Globus pallidus (tissue), 1 donor: ENCODE measurements around the gene IL2RG.

ENCODE experiments used
- DNase-seq: peaks from one replicate; pipeline ENCODE4 v3.0.0-alpha.2; 2015; ENCODE audit warnings: low spot score

Gene IL2RG

DNA sequence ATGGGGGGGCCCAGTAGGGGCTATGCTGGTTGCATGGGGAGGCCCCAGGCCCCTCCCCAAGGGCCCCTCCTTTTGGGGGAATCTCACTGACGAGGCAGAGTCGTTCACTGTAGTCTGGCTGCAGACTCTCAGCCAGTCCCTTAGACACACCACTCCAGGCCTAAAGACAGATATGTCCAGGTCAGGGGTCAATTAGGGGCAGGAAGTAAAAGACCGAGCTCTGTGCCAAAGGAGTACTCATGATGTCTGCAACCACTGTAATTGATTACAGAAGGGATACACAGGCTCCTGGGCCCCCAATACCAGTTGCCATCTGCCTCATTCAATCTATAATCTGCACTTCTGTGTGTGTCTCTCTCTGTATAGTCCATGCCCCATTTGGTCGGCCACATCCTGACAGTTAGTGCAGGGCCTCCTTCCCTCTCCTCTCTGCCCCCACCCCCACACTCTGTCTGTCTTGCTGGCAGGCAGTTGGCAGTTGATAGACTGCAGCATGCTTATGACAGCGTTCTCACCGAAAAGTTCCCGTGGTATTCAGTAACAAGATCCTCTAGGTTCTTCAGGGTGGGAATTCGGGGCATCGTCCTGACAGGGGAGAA, 3.5 kb downstream of the IL2RG start:
- no peak for DNase-seq

DNA sequence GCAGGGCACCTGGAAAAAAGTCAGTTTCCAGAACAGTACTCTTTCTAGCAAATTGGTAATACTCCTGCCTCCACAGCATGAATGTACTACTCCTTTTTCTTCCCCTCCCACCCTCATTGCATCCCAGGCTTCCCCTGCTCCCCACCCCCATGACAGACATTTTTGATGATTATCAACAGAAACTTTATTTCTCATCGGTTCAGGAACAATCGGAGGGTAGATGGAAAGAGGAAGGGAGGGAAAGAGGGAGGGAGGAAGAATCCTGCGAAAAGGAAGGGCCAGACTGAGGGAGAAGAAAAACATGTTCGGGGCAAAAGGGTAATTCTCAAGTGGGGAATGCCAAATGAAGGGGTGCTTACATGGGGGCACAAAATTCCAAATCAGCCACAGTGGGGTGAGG, 4.1 kb downstream of the IL2RG start:
- no peak for DNase-seq

DNA sequence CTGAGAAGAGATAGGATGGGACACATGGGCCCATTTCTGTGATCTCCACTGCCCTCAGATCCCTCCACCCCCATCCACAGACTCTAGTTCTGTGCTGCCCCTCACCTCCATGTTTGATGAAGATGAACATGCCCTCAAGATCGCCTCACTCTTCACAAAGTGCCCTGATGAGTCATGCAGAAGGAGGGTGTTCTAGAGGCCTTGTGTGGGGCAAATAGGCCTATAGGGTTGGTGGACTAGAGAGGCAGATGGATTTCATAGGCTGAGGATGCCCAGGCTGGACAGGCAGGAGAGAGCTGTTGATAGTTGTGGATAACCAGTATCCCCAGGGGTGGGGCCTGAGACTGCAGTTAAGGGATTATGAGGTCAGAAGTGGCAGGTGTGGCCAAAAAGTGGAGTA, 5.0 kb downstream of the IL2RG start, which contains the start of gene CXorf65:
CXorf65 (minus strand) TSS at position 314 of the 400 bp plus-strand sequence; CDS start at position 130, 184 bp downstream.
- no peak for DNase-seq

DNA sequence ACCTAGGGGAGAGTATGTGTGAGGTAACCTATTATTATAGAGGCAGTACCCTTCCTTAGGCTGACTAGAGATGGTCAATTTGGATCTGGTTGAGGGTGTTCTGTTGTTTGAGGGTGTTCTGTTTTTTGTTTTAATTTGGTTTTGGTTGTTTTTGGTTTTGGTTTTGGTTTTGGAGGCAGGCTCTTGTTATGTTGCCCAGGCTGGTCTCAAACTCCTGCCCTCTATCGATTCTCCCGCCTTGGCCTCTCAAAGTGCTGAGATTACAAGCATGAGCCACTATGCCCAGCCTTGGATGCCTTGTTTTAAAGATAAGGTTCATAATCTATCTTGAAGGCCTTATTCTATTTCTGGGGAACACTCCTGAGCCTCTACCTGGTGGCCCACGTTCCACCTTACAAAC, 5.7 kb downstream of the IL2RG start:
- DNase-seq = no peak

DNA sequence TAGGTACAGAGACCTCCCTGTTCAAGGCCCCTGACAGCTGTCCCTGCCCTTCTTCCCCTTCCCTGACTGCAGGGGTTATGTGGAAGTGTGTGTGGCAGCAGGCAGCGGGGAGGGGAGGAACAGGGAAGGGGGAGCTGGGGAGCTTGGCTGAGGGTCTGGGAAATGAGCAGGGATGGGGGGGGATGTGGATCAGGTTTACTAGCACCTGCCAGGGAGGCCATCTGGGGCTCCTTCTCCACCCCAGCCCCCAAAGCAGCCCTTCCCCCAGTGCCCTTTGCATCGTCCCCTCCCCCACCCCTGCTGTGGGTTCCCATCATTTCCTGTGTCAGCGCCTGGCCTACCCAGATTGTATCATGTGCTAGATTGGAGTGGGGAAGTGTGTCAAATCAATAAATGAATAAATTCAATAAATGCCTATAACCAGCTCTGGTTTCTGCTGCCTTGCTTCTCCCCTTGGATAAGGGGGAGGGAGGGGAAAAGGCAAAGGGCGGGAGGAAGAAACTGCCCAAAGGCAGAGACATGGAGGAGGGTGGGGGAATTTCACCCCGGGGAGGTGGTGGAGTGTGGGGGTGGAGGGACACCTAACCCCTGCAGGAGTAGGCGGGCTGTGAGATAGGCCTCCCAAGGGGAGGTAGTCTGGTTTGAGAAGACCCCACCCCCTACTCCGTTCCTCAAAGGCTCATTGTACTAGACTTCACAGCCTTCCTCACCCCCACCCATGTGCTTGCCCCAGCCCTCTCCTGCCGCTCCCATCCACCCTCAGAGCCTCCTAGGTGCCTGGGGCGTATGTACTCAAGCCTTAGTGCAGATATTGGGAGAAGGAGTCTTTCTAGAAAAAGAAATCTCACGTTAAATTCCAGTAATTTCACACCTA, 8.0 kb downstream of the IL2RG start:
- no peak for DNase-seq

DNA sequence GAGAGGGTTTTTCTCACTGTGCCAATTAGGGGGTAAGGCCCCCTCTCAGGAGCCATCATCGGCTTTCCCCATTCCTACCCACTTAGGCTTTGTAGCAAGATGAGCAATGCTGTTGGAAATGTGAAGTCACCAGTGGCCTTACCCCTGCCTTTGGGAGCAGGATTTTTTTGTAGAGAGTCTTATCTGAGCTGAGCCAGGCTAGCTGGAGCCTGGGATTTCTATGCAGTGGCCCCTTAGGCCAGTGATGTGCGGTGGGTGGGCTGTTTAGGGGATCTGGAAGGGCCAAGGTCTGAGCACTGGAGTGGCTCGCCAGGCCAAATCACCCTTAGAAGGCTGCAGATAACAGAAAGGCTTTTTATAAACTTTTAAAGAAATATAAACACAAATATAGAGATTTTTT, 9.1 kb downstream of the IL2RG start:
- no peak for DNase-seq

DNA sequence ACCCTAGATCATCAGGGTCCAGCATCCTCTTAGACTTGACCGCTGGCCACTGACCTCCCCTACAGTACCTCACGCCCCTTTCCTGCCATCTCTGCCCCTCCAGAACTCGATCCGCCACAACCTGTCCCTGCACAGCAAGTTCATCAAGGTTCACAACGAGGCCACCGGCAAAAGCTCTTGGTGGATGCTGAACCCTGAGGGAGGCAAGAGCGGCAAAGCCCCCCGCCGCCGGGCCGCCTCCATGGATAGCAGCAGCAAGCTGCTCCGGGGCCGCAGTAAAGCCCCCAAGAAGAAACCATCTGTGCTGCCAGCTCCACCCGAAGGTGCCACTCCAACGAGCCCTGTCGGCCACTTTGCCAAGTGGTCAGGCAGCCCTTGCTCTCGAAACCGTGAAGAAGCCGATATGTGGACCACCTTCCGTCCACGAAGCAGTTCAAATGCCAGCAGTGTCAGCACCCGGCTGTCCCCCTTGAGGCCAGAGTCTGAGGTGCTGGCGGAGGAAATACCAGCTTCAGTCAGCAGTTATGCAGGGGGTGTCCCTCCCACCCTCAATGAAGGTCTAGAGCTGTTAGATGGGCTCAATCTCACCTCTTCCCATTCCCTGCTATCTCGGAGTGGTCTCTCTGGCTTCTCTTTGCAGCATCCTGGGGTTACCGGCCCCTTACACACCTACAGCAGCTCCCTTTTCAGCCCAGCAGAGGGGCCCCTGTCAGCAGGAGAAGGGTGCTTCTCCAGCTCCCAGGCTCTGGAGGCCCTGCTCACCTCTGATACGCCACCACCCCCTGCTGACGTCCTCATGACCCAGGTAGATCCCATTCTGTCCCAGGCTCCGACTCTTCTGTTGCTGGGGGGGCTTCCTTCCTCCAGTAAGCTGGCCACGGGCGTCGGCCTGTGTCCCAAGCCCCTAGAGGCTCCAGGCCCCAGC, 10.5 kb downstream of the IL2RG start:
- DNase-seq = no peak

DNA sequence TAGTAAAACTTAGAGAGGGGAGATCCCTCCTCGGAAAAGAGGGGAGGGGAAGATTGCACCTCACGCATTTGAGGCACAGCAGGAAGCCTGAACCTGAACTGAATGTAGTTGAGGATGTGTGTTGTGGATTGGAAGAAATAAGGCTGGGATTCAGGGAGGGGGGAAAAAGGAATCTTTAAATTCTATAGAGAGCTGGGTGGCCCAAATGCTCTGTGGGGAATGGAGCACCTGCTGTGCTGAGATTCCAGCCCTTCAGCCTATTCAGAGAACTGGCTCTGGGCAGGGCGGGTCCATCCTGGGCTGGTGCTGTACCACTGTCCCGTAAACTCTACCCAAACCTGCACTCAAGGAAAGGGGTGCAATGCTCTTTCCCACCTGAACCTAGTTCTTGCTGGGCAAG, 11.6 kb downstream of the IL2RG start:
- no peak for DNase-seq

DNA sequence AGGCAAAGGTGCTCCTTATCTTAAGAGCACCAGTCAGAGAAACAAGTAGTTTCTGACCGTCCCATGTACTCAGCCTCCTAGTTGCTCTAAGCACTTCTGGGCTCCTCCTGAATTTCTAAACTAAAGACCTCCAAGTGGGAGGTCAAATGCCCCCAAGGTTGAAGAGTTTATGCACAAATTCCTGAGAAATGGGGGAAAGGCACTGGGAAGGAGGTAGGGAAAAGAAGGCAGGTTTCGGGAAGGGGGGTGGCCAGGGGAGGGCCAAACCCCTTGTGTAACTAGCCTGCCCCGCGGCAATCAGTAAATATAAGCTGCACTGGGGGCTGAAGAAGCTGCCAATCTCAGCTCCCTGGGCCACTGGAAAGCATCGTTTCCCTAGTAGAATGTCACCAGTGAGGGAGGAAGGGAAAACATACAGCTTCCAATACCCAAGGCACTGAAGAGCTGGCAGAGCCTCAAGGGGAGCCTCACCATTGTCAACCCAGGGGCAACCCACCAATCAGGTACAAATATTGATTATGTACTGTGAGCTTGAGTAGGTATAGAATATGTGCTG, 12.3 kb downstream of the IL2RG start:
- no peak for DNase-seq

DNA sequence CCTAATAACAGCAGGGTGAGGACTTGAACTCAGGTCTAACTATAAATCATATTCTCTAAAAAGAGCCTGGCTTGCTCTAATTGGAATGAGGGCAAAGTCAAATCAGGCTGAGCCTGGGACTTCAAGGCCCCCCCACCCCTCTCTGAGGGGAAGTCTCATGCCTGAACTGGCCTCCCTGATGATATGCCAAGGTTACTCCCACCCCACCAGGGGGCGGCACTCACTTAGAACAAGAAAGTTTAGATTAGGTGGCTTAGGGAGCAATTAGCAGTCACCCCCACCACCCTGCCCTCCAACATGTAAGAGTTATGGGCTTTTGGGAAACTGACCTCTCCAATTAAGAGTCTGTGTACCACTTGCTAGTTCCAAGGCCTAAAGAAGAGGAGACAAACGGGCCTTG, 13.1 kb downstream of the IL2RG start:
- peak; percentile 59 for DNase-seq

DNA sequence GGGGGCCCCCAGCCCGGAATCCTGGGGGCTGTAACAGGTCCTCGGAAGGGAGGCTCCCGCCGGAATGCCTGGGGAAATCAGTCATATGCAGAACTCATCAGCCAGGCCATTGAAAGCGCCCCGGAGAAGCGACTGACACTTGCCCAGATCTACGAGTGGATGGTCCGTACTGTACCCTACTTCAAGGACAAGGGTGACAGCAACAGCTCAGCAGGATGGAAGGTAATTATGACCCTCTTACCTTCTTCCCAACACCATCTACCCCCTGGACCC, 14.7 kb downstream of the IL2RG start:
- DNase-seq = no peak

DNA sequence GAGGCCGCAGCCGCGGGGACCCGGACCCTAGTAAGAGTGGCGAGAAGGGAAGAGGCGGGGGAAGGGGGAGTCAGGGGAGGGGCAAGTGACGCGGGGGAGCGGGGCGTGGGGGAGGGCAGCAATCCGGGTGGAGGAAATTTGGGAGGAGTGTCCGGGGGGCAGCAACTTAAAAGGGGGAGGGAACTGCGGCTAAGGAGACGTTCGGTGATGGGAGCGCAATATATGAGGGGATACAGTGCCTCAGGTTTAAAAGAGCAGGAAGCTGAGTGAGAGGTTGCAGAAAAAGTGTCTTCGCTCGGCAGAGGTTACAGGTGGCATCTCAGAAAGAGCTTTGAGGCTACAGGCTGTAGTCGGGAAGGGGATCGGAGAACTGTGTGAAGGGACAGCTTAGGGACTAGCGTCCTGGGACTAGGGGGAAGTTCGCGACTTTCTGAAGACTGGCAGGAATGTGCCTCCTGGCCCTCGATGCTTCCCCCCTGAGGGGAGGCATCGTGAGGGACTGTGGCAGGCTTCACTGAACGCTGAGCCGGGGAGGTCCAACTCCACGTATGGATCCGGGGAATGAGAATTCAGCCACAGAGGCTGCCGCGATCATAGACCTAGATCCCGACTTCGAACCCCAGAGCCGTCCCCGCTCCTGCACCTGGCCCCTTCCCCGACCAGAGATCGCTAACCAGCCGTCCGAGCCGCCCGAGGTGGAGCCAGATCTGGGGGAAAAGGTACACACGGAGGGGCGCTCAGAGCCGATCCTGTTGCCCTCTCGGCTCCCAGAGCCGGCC, 15.2 kb downstream of the IL2RG start:
- no peak for DNase-seq

DNA sequence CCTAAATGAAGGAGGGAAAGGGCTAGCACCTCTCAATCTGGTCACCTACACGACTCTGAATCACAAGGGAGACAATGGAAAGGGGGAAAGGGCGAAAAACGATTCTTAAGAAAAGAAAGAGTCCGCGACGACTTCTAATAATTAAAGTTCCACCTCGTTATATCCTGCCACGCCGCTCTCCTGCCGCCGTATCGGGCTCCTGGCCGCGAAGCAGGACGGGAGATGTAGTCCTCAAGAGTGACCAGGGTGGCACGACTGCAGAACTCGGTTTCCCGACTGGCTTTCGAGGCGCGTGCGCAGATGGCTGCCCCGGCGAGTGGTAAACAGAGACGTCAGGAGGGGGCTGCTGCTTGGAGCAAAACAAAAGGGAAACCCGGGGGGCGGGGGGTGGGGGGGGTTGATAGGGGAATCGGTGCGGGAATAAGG, 15.8 kb downstream of the IL2RG start, which contains the start of gene FOXO4:
FOXO4 (plus strand) TSS at position 297 of the 426 bp plus-strand sequence. CDS start 678 bp downstream, outside the sequence.
- DNase-seq = peak; percentile 89

DNA sequence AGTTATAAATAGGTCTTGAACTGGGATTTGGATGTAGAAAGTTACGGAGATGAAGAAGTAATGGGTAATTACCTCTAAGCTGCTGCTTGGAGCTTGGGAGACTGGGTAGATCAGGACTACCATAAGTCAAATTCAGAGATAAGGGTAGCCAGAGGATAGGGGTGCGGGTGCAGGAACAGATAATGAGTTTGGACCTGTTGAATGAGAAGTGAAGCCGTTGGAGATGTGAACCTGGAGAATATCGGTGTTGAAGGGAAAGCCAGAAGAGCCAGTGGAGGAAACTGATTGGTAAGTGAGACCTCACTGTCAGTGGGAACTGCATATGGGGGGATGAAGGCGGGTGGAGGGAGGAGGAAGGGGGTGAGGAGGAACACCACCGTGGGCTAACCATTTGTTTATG, 16.3 kb downstream of the IL2RG start:
- no peak for DNase-seq

DNA sequence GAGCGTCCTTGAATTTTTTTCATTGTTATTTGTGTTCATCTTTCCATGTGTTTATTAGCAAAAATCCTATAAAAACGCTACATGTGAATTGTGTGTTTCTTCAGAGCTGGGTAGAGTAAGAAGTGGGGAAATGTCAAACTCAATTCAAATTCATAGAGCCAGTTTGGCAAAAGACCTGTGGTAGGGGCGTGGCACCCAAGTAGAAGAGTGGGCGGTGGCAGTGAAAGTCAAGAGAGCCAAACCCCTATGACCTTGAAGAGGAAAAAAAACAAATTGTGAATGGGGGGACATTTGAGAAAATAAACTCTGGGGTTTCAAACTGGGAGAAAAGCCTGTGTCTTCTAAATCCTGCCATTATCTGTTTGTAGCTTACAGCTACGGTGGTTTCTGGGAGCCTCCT, 20.1 kb downstream of the IL2RG start:
- DNase-seq = no peak

DNA sequence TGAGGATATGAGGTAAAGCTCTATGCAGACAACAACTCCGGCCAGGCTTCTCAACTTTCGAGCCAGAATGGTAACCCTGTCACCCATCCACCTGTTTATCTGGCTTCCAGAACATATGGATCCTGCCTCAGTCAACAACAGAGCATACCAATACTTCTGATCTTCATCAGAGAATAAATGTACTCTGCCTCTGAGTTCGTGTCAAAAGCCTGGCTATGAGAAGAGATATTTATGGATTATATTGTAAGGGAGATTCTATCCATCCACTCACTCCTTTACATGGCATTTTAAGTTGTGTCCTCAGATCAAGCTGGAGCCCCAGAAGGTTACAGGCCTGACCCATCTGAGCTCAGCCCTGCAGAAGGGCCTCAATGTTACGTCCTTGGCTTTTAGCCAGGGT, 25.5 kb downstream of the IL2RG start:
- no peak for DNase-seq

DNA sequence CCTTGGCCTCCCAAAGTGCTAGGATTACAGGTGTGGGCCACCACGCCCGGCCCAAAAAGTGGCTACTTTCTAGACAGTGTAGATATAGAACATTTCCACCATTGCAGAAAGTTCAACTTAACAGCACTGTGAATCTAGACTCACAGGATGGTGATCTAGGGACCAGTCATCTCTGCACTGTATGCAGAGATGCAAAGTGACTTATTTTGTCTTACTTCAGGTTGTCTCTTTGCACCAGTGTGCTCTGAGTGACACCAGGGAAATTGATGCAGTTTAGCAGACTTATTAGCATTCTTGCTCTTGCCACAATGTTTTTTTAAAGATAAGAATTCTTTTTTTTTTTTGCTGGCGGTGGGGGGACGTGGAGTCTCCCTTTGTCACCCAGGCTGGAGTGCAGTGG, 28.6 kb downstream of the IL2RG start:
- no peak for DNase-seq

DNA sequence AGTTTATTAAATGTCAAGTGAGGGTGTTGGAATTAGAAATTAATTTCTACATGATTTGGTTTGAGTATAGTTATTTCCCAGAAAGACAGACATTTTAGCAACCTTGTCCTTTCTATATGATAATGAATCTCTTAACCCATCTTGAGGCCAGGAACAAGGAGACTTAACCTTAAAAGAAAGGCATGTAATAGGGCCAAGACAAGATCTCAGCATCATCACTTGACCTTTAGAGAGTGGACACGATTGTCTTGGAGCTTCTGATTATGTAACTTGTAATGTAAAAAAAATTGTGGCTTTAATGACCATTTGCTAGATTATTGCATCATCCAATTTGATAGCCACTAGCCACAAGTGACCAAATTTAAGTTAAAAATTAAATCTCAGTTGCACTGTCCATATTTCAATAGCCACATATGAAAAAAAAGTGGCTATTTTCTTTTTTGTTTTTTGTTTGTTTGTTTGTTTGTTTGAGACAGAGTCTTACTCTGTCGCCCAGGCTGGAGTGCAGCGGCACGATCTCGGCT, 29.2 kb downstream of the IL2RG start:
- no peak for DNase-seq

DNA sequence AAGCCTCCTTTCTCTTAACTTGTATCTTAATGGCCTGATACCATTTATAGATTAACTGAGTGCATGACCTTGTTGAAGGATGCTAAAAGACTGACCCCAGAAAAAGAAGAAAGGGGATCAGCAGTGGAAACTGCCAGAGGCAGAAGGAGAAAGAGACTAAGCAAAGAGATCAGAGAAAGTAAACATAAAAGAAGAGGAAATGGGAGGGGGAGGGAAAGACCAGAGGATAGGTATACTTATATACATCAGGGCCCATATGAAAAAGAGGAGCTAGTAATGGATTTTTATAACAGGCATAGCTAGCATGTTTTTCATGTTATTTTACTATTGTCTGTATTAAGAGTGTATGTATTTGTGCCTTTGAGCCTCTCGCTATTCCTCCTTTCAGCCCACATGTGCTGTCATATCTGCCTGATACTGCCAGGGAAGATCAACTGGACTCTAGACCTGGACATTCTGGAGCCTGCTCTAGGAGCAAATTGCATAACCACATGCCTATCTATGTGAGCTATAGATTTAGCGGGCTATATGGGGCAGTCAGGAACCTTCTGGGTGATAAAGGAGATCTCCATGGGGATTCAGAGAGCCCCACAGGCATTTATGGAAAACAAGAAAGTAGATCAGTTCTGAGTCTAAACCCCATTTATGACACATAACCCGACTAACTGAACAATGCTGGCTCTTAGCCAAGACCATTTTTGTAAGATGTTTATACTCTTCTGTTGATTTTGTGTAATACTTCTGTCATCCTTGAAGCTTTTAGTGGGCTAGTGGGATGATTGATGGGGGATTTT, 29.9 kb downstream of the IL2RG start:
- DNase-seq = no peak

DNA sequence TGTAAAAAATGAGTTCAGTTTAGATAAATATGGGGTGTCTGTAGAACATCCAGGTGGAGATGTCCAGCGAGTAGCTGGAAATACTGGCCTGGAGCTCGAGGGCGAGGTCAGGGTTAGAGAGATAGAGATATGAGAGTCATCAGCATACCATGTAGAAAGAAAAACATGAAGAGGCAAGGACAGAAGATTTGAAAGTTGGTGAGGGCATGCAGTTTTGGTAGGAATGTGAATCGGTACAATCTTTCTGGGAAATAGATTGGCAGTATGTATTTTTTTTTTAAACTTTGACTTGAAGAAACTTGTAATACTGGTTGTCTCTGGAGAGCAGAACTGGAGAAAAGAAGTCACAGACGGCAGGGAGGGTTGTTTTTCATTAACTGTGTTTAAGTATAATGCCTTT, 40.8 kb downstream of the IL2RG start:
- DNase-seq = no peak
